ENCODE results near the gene DYRK1A.

DYRK1A gene

DNA sequence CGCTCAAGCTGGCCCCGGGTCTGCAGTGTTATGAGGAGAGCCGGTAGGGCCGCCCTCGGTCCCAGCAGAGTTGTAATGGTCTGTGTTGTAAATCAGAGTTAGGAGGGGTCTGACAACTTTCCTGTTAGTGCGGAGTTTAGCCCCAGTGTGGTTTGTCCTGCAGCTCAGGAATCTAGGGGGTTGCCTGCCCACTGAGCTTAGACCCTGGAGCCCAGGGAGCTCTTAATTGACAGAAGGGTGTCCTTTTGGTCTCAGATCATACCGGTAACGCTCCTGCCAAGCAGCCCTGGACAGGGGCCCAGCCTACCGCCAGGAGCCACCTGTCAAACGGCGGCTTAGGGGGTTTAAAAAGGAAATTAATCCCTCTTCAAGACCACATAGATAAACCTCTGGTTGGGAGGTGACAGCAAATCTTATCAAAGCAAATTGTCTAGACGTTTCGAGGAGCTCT lies 164.4 kb downstream of the DYRK1A start:
- no peaks in the 10 kb centered on the region for H3K27me3 ChIP-seq (replicated peaks; ENCODE audit: control insufficient read depth, insufficient read depth, low read length)
- TF ChIP-seq, protein P1, sequence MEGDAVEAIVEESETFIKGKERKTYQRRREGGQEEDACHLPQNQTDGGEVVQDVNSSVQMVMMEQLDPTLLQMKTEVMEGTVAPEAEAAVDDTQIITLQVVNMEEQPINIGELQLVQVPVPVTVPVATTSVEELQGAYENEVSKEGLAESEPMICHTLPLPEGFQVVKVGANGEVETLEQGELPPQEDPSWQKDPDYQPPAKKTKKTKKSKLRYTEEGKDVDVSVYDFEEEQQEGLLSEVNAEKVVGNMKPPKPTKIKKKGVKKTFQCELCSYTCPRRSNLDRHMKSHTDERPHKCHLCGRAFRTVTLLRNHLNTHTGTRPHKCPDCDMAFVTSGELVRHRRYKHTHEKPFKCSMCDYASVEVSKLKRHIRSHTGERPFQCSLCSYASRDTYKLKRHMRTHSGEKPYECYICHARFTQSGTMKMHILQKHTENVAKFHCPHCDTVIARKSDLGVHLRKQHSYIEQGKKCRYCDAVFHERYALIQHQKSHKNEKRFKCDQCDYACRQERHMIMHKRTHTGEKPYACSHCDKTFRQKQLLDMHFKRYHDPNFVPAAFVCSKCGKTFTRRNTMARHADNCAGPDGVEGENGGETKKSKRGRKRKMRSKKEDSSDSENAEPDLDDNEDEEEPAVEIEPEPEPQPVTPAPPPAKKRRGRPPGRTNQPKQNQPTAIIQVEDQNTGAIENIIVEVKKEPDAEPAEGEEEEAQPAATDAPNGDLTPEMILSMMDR (IDR thresholded peaks at IDR 0.05; ENCODE audit: insufficient read depth, low read length, poor library complexity, severe bottlenecking): no peak
- no peak overlapping the region for H3K4me3 ChIP-seq (replicated peaks; ENCODE audit: low read depth, low read length)
- DNase-seq (ENCODE audit: extremely low read depth, insufficient read length): no peak
- no peaks in the 10 kb centered on the region for H3K36me3 ChIP-seq (ENCODE audit: control insufficient read depth, insufficient read depth, low read length)

DNA sequence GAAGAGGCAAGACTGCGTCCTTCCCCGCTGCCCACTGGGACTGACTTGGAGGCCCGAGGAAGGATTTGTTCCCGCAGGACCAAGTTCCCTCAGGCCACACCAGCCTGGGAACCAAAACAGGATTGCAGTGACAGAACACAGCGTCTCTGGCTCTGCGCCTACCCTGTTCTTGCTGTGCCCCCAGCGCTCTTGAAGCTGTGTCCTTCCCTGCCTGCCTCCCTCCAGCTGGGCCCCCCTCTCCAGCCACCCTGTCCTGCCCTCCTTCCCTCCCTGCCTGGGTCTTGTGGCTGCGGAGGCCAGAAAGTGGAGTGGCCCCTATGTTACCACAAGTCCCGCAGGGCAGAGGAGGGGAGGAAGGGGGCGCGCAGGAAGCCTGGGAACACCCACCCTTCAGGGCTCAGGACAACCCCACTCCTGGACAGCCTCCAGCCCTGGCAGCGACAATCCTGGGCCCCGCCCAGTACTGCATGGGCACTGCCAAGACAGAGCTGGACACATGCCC lies 164.9 kb downstream of the DYRK1A start:
- no peaks in the 10 kb centered on the region for H3K36me3 ChIP-seq (ENCODE audit: control insufficient read depth, insufficient read depth, low read length)
- no peak for DNase-seq (ENCODE audit: extremely low read depth, insufficient read length)
- no peak overlapping the region for H3K4me3 ChIP-seq (replicated peaks; ENCODE audit: low read depth, low read length)
- no peaks in the 10 kb centered on the region for H3K27me3 ChIP-seq (replicated peaks; ENCODE audit: control insufficient read depth, insufficient read depth, low read length)
- TF ChIP-seq, protein P1 (IDR thresholded peaks at IDR 0.05; ENCODE audit: insufficient read depth, low read length, poor library complexity, severe bottlenecking): no peak

DNA sequence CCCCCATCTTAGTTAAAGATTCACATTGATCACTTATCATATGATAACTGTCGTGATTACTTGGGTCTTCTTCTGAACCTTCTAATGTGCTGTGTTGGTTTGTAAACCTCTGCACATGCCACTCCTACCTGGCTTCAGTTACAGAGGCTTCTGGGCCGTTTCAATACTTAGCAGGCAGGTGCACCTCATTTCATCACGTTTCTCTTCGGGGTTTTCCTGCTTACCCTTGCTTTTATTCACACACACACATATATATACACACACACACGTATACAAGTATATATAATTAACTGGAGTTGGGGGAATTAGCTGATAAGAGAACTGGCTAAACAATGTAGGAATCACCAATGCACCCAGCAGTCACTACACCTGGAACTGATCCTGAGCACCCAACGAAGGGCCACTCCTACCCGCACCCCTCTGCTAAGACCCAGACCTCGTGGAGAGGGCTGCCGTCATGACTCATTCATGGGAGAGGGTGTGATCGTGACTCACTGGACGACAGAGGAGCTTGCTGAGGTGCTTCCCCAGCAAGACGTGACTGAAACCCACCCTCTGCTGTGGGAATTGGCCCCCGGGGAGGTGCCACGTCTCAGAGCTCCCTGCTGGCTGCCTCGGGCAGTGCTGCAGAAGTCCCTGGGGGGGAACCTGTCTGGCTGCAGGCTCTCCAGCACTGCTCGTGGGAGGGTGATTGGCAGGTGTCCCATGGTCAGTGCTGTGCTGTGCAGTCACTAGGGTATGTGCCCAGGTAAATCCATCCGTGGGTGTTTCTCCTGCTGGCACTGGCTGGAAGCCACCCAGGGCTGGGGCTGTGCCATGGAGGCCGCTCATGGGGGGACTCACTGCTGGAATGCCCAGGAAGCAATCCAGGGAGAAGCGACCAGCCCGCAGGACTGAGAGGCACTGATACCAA lies 166.6 kb downstream of the DYRK1A start:
- H3K36me3 ChIP-seq (ENCODE audit: control insufficient read depth, insufficient read depth, low read length): no peaks in the 10 kb centered on the region
- H3K4me3 ChIP-seq (replicated peaks; ENCODE audit: low read depth, low read length): no peak overlapping the region
- TF ChIP-seq, protein P1 (IDR thresholded peaks at IDR 0.05; ENCODE audit: insufficient read depth, low read length, poor library complexity, severe bottlenecking): peak; percentile 53
- no peaks in the 10 kb centered on the region for H3K27me3 ChIP-seq (replicated peaks; ENCODE audit: control insufficient read depth, insufficient read depth, low read length)
- peak; percentile 66 for DNase-seq (ENCODE audit: extremely low read depth, insufficient read length)

DNA sequence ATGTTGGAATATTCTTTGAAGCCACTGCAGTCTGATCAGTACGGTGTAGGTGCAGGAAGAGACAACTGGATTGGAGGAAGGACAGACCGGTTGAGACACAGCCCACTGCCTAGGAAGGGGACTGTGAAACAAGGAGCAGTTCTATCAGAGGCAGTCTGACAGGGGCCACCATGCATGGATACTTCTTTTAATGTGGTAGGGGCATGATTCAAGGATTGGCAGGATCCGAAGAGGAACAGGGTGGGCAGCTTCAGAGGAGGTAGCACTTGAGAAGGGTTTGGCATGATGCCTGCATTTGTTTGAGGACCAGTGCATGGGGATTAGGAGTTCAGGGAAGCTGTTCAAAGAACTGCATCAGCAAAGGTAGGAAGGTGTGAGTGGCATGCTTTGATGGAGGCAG lies 167.9 kb downstream of the DYRK1A start:
- no peak for DNase-seq (ENCODE audit: extremely low read depth, insufficient read length)
- TF ChIP-seq, protein P1 (IDR thresholded peaks at IDR 0.05; ENCODE audit: insufficient read depth, low read length, poor library complexity, severe bottlenecking): no peak
- no peak overlapping the region for H3K4me3 ChIP-seq (replicated peaks; ENCODE audit: low read depth, low read length)
- H3K27me3 ChIP-seq (replicated peaks; ENCODE audit: control insufficient read depth, insufficient read depth, low read length): no peaks in the 10 kb centered on the region
- no peaks in the 10 kb centered on the region for H3K36me3 ChIP-seq (ENCODE audit: control insufficient read depth, insufficient read depth, low read length)

DNA sequence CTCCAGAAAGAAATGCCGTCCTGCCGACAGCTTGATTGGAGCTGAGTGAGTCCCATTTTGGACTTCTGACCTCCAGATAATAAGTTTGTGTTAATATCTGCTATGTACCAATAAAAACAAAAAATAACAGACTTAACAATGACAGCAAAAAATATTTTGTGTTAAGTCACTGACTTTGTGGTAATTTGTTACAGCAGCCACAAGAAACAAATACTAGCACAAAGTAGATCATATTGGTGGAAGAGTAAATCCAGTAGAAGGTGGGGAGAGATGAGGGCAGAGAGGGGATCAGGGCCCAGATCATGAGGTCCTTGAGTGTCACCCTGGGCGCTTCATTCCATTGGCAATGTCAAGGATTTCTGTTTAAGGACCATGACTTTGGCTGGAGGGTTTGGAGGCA lies 168.6 kb downstream of the DYRK1A start:
- Histone ChIP-seq H3K27me3 (replicated peaks; ENCODE audit: control insufficient read depth, insufficient read depth, low read length) (no peaks in the 10 kb centered on the region), H3K36me3 (ENCODE audit: control insufficient read depth, insufficient read depth, low read length) (no peaks in the 10 kb centered on the region), H3K4me3 (replicated peaks; ENCODE audit: low read depth, low read length) (no peak overlapping the region)
- no peak for DNase-seq (ENCODE audit: extremely low read depth, insufficient read length)
- TF ChIP-seq, protein P1 (IDR thresholded peaks at IDR 0.05; ENCODE audit: insufficient read depth, low read length, poor library complexity, severe bottlenecking): no peak

Measured in GM06990 (cell line).